ENCODE data around the gene ZNF628. TPM values are rescaled to one million over a fixed set of nuclear protein-coding genes. Genes with fewer than 3 reads are reported as not detected.

ZNF628 gene
- total and polyA plus RNA-seq, 2 of the 8 experiments (the other 6 are each of a cell fraction or from before 2014, with no cell fraction given): 1.7 to 10.8 TPM

DNA sequence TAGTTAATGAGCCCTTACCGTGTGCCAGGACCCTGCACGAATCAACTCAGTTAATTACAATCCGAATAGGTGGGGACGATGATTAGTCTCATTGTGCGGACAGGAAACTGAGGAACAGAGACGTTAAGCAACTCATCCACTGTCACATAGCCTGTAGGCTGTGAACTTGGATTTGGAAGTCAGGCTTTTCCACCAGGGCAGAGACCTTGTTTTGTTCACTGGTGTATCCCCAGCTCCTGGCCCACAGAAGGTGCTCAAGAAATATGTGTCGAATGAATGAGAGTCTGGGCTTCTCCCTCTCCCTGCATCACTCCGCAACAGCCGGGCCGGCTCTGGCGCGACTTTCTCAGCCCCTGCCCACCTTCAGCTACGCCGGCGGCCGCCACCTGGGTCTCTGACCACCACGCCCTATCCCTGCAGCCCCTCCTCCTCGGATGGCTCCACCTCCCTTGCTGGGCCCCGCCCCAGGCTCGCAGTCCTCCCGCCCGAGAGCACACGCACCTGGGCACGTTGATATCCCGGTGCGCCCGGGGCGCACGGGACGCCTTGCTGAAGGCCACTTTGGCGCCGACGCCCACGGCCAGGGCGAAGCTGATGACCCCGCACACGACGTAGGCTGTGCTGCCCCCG, 34.6 kb upstream of the ZNF628 start (continued):
- TF ChIP-seq E2F6 (IDR thresholded peaks at IDR 0.05): peak; percentile 88
- TF ChIP-seq KDM1A (IDR thresholded peaks at IDR 0.05; ENCODE audit: borderline replicate concordance, low read length): peak; percentile 40; the same call in 1 of the 2 replicates
